Stimulated activated CD4-positive, alpha-beta T cell treated with anti-CD3 and anti-CD28 coated beads, Interleukin-4, amount 100 ng/mL, for 1 hour (primary cell): ENCODE data around the gene PLXNB2.

Experiments
- DNase-seq: peaks from one replicate; pipeline ENCODE4 v3.0.0-alpha.2; 2020

Gene PLXNB2

DNA sequence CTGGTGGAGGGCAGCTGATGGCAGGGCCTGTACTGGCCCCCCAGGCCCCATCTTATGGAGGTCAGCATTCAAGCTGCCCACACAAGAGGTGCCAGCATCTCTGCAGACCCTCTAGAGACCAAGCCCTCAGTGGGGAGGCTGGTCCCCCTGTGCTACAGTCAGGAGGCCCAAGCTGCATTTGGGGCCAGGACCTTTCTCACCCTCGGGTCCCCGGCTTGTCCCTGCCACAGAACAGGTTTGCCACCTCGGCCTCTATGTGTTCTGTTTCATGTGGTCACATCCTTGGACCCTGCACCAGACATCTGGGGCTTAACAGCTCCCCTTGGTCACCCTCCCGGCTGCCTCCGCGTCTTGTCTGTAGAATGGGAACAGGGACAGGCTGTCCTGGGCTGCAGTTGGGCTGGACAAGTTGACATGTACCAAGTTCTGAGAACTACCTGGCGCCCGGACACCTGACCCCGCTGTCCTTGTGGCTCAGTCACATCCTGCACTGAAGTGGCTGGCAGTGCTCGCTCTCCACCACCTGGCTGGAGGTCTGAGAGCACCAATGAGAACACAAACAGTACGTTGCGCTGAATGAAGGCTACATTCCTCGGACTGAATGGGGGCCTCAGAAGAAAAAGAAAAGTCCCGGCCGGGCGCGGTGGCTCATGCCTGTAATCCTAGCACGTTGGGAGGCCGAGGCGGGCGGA, 2.7 kb upstream of the PLXNB2 start:
- DNase-seq: no peak

GRCh38 chr22:50309601-50309991, 2.1 kb upstream of the PLXNB2 start:
- DNase-seq: no peak

GRCh38 chr22:50308986-50309600, 1.6 kb upstream of the PLXNB2 start:
- DNase-seq: no peak

DNA sequence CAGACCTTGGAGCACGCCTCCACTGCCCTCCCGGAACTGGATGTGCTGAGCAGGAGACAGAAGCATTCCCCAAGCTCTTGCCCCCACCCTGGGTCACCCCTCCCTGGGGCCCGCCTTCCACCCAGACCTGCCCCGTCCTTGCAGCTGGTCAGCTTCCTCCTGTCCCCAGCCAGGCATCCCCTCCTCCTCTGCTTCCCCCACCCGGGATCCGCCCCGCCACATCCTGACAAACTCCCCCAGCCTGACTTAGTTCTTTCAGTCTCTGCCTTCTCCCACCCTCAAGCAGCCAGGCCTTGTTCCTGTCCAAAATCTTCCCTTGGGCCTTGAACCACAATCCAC, 1.1 kb upstream of the PLXNB2 start:
- no peak for DNase-seq

GRCh38 chr22:50307890-50308596, 597 bp upstream of the PLXNB2 start:
- DNase-seq: no peak

- DNase-seq: no peak
Observed at GRCh38 chr22:50305923-50306566, 1.4 kb downstream of the PLXNB2 start.

GRCh38 chr22:50305393-50305922, 2.0 kb downstream of the PLXNB2 start:
- DNase-seq: no peak

- DNase-seq: no peak
Observed at GRCh38 chr22:50304528-50305392, 2.7 kb downstream of the PLXNB2 start.

DNA sequence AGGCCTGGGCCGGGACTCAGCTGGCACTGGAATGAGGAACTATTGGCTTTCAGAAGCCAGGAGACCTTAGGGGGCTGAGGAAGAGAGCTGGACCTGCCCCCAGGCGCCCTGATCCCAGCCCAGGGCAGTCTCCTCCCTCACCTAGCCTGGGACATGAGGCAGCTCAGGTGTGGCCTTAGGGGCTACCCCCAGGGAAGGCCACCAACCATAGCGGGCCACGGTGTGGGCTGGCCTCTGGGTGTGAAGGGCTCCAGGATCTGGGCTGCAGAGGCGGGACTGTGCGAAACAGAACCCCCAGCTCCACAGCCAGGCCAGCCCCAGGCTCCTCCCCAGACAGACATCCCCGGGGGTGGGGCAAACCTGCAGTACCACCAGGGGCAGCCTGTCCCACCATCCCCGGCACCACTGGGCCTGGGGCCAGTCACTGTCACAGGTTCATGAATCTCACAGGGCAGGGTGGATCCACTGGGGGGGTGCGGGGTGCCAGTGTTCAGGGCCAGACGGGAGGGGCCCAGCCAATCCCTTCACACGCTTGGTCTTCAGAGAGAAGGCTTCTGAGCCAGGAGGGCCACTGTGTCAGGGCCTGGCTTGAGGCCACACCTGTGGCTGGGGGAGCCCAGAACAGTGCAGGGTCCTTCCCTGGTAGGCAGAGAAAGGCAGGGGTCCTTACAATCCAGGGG, 3.5 kb downstream of the PLXNB2 start:
- DNase-seq: no peak

DNA sequence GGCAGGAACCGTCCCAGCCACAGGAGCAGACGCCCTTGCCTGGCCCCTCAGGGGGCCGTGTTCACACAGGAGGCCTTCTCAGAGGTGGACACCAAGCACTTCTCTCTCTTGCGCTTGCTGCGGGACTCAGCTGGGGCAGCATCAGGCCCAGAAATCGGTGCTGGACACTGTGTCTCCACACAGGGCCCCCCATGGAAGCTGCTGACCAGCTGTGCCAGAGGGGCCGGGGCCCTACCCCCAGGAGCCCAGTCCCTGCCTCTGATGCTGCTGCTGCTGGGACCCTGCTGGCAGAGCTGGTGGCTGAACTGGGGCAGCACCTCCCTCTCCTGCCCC, 4.0 kb downstream of the PLXNB2 start:
- no peak for DNase-seq

GRCh38 chr22:50302564-50302963, 4.9 kb downstream of the PLXNB2 start:
- DNase-seq: no peak

DNA sequence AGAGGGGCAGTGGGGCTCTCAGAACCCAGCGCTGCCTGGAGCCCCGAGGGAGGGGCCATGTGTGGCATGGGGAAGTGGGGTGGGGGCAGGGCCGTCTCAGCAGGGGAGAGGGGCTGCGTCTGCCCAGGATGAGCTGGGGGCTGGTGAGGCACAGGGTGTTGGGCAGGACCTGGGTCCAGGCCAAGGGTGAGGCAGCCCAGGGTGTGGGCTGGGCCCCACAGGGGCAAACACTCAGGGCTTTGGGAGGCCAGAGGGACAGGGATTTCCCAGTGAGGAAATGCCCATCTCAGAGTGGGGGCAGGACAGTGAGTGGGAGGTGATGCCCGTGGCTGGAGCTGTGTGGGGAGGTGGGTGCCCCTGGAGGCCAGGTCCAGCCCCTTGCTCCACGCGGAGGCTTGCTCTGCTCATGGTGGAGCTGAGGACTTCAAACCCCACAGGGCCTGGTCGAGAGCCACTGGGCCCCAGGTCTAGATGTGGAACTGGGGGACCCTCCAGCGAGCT, 5.4 kb downstream of the PLXNB2 start:
- DNase-seq: no peak

DNA sequence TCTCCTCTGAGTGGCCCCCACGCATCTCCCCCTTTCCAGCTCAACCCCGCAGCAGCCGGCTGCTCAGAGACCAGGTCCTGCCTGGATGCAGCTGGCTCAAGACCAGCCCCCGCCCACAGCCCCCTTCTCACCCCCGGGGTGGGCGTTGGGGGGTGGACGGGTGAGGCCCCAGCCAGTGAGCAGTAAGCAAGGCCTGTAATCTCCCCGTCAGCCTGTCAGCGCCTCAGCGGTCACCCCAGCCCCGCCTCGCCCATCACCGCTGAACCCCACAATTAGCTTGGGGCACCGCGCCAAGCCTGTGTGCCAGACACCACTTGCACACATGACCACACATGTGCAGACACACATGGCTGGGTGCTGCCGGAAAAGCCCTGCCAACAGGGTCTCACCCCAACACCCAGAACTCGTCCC, 5.9 kb downstream of the PLXNB2 start:
- DNase-seq: no peak

- DNase-seq: no peak
Observed at GRCh38 chr22:50300620-50301257, 6.7 kb downstream of the PLXNB2 start.

- DNase-seq: no peak
Observed at GRCh38 chr22:50299785-50300619, 7.4 kb downstream of the PLXNB2 start.

- no peak for DNase-seq
Observed at GRCh38 chr22:50298937-50299784, 8.3 kb downstream of the PLXNB2 start.

GRCh38 chr22:50298266-50298637, 9.2 kb downstream of the PLXNB2 start:
- DNase-seq: no peak

GRCh38 chr22:50297510-50298265, 9.8 kb downstream of the PLXNB2 start:
- DNase-seq: no peak
